PFSK-1 (cell line): ENCODE results near the gene ZBTB26.

Experiments used
- FOXP2 ChIP-seq: optimal IDR thresholded peaks from 2 replicates; pipeline ENCODE3; 2011; ENCODE audit warnings: borderline replicate concordance, control low read depth, inconsistent platforms; ENCODE audit not compliant: insufficient read depth; ENCODE audit errors: extremely low read length, extremely low read depth
- POLR2AphosphoS5 ChIP-seq: IDR thresholded peaks from 2 replicates; pipeline ENCODE4 v1.6.1; 2012; ENCODE audit warnings: low read depth, mild to moderate bottlenecking, control low read depth, low read length, moderate library complexity
- REST ChIP-seq, 2 experiments: IDR thresholded peaks; 2 replicates each; pipeline versions ENCODE4 v1.6.1 to v1.8.0; 2011 to 2012; ENCODE audit warnings: low read depth in 2 of 2, low read length in 2 of 2, control low read depth in 1 of 2, inconsistent platforms in 1 of 2, mild to moderate bottlenecking in 1 of 2, moderate library complexity in 1 of 2; ENCODE audit not compliant: insufficient read depth in 1 of 2
- SIN3A ChIP-seq: IDR thresholded peaks from 2 replicates; pipeline ENCODE4 v1.6.1; 2012; ENCODE audit warnings: mild to moderate bottlenecking, low read length, moderate library complexity, borderline replicate concordance; ENCODE audit not compliant: insufficient read depth
- TAF1 ChIP-seq: IDR thresholded peaks from 2 replicates; pipeline ENCODE4 v1.6.1; 2012; ENCODE audit warnings: low read length, control low read depth, borderline replicate concordance; ENCODE audit not compliant: insufficient read depth

- peak; percentile 81 for TF ChIP-seq POLR2AphosphoS5
- 0 out of 4 replicates have a peak, but pooled peaks of 1 of the 2 experiments have one; percentile 26 for TF ChIP-seq REST (IDR thresholded peaks at IDR 0.05; ENCODE audit: insufficient read depth in 1 of 2, low read depth in 2 of 2, low read length in 2 of 2)
- 0 out of 2 replicates have a peak, but pooled peaks have one; percentile 93 for TF ChIP-seq SIN3A
- TF ChIP-seq TAF1: peak; percentile 74; the same call in 1 of the 2 replicates
- TF ChIP-seq FOXP2: peak; percentile 66
Measured at GRCh38 chr9:122931226-122932121, at the start of gene ZBTB26.
